ENCODE results near the gene MYBPC1.

DNA sequence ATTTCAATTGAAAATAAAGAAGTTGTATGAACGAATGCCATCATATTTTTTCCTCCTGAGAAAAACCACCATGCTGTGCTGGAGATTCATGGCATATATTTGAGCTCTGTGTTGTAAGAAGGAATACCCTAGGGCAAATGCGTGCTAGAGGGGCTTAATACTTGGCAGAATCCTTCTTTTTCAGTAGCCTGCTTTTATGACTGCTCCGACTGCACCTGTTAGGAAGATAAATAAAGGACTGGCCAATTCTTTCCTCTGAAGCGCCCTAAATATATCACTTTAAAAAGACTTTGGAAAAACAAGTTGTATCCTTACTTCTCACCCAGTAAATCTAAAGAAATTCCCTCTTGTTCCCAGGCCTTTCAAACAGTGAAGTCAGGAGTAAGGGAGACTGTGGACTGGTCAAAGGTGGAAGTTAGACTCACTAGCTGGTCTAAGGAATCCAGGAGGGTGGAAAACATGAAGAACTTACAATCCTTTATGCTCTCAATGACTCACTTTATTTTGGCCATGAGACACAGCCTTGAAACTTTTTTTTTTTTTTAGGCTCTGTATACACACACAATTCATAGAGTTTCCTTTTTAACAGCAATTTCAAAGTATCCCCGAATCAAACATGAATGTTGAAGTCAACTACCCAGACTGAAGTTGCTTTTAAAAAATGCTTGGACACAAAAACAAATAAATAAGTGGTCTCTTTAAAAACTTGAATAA, 5.2 kb downstream of the MYBPC1 start:
- TF ChIP-seq CTCF (IDR thresholded peaks at IDR 0.05) (no peak), EZH2 (IDR thresholded peaks at IDR 0.05; ENCODE audit: borderline replicate concordance, insufficient read depth, low read depth, low read length, poor library complexity, severe bottlenecking) (no peak)
